Skeletal muscle cell (primary cell): ENCODE measurements around the gene GRID2.

Experiments
- DNase-seq: peaks from one replicate; pipeline ENCODE4 v3.0.0-alpha.2; 2010; ENCODE audit warnings: low read depth
- H3K4me3 ChIP-seq: 2 replicates; pipeline ENCODE4 v1.5.1; 2011; ENCODE audit warnings: low read depth, mild to moderate bottlenecking, control low read depth, low read length, moderate library complexity

GRID2 gene

DNA sequence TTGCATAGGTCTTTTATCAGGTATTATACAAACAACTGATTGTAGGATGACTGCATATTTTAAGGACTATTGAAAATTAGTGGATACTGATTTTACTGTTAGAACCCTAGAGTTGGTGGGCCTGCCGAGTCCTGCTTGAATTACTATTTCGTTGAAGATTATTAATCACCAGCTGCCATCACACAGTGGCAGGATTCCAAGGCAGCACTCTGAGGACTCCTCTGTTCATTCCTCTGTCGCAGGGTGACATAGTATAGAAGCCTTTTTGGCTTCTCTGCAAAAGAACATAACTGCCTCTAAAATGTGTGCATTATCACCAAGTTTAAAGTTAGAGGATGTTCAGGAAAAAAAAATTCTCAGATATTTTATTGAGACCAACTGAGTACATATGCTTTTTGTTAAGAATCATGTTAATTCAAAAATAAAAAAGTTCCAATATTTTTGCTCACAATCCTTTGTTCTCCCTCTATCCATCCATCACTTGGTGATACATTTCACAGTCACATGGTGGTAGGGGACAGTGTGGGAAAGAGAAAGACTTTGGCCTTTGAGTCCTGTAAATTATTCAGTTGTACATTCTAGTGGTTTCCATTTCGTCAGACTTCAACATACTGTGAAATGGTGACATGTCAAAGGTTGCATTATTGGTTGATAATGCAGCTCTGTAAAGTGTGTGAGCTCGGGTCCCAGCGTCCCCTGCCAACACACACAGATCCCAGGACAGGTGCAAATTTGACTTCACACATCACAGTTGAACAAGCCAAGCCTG, 332.5 kb downstream of the GRID2 start:
- DNase-seq = no peak
- H3K4me3 ChIP-seq = no peak overlapping the region

- DNase-seq = no peak
- H3K4me3 ChIP-seq = no peak overlapping the region
Observed at GRCh38 chr4:92641409-92641808, 337.6 kb downstream of the GRID2 start.

GRCh38 chr4:92646826-92647225, 343.1 kb downstream of the GRID2 start:
- no peak overlapping the region for H3K4me3 ChIP-seq
- DNase-seq = no peak

DNA sequence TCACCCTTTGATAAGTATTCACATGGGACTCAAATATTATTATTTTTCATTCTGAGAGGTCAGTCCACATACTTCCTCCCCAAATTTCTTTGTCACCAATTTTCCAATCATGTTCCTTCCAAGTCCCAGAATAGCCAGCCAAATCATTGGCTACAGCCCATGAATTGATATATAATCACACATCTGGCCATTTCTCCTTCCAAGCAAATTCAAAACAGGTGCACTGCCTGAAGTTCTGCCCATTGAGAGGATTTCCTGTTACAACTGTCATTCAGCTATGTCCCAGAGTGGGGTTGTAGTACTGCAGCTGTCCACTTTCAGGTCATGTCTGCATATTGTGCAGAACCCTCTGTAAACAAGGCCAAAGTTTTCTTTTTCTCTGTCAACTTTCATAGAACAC, 347.8 kb downstream of the GRID2 start:
- DNase-seq = no peak
- H3K4me3 ChIP-seq = no peak overlapping the region

- H3K4me3 ChIP-seq = no peak overlapping the region
- DNase-seq = no peak
Observed at GRCh38 chr4:92654084-92654483, 350.3 kb downstream of the GRID2 start.

DNA sequence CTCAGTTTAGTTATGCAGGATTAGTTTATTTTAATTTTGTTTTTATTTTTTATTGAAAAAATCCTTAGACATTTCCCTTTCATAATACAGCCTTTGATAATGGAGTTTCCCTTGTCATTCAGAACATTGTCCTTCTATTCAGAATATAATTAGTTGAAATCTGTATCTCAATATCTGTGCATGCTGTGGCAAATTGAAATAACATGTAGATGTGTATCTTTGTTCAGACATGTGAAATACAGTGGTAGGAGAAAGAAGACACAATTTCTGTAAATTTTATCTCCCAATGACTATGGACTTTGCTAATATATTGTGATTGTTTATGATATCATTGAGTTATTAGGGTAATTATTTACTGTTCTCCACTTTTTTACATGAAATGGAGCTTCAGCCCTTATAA, 353.9 kb downstream of the GRID2 start:
- H3K4me3 ChIP-seq = no peak overlapping the region
- DNase-seq = no peak

DNA sequence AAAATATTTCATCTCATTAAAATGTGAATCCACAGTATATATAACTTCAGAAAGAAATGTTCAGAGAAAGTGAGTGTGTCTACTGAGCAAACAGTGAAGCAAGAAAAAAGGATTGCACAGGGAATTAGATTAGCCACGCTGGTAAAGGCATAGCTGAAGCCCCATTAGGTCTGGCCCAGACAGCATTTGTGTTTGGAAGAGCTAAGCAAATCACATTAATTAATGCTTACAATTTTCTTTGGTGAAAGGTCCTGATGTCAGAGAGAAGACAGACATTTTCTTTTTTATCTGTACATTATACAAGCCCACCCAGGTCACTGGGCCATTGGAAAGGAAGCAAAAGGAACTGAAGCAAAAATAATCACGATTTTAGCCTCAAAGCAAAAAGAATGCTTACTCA, 354.6 kb downstream of the GRID2 start:
- no peak overlapping the region for H3K4me3 ChIP-seq

DNA sequence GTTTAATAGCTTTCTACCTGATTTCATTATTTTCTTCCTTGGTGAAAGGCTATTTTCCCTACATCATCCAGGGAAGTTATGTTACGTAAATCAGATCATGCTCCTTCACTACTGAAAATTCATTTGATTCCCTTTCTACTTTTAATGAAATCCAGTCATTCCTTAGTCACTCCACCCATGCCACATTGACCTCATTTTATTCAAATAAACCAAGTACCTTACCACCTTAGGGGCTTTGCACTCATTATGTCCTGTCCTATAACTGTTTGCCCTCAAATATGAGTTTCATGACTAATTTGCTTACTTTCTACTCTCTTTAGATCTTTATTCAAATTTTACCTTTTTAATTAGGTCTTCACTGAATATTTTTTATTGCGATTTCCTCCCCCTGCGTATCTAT, 374.0 kb downstream of the GRID2 start:
- no peak for DNase-seq
- no peak overlapping the region for H3K4me3 ChIP-seq

More for the DNA sequence above, 354.6 kb downstream of the GRID2 start:
- no peak for DNase-seq

DNA sequence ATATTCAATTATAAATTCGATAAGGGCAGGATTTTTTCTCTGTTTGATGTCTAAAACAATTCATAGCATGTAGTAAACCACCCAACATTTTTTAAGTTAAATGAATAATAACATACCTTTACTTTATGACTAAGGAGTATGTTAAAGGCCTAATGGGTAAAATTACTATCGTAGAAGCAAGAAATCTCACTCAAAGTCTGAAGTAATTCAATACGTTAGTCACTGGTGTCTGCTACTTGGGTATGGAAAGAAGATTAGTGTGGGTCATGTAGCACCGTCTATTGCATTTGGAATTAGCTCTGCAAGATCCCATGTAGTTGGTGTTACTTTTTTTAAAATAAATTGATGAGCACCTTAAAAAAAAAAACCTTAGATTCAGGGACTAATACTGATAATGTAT, 374.5 kb downstream of the GRID2 start:
- H3K4me3 ChIP-seq = no peak overlapping the region
- no peak for DNase-seq

DNA sequence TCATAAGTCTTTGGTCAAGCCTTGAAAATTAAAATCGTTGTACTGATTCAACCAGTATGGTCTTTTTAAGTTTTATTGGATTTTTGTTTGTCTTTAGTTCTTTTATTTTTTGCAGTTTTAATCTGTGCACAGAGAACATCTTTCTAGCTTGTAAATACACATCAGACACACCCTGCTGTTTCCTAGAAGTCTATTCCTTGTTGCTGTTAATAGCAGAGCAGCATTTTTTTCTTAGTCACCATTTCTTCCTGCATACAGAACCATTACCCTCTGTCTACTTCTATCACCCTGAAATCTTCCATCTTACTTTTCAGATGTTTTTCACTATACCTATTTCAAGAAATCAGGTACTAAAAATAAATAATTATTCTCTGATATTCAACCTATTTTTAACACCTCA, 375.4 kb downstream of the GRID2 start:
- no peak overlapping the region for H3K4me3 ChIP-seq
- no peak for DNase-seq

DNA sequence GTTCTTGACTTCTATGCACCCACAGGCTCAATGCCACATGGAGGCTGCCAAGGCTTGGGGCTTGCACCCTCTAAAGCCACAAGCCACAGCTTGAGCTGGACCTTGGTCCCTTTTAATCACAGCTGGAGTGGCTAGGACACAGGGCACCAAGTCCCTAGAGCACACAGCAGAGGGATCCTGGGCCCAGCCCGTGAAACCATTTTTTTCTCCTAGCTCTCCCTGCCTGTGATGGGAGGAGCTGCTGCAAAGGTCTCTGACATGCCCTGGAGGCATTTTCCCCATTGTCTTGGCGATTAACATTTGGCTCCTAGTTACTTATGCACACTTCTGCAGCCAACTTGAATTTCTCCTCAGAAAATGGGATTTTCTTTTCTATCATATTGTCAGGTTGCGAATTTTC, 410.9 kb downstream of the GRID2 start:
- DNase-seq = no peak
- no peak overlapping the region for H3K4me3 ChIP-seq

DNA sequence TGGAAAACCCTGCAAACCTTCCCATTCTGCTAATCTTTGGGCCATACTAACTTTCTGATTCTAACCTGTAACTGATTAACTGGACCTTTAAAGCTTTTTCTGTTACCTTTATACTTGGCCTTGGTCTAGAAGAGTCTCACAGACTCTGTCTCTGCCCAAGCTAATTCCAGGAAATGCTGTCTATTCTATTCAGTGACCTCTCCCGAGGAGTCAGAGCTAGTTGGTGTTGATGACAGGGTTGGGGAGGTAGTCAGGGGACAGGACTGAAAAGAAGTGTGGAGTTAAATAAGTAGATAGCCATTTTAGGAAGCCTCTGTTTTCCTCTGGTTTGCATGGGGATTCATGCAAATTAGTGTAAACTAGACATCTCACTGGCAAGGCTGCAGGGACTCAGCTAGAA, 429.5 kb downstream of the GRID2 start:
- H3K4me3 ChIP-seq = no peak overlapping the region
- DNase-seq = no peak

GRCh38 chr4:92735025-92735665, 431.4 kb downstream of the GRID2 start:
- H3K4me3 ChIP-seq = no peak overlapping the region
- no peak for DNase-seq

DNA sequence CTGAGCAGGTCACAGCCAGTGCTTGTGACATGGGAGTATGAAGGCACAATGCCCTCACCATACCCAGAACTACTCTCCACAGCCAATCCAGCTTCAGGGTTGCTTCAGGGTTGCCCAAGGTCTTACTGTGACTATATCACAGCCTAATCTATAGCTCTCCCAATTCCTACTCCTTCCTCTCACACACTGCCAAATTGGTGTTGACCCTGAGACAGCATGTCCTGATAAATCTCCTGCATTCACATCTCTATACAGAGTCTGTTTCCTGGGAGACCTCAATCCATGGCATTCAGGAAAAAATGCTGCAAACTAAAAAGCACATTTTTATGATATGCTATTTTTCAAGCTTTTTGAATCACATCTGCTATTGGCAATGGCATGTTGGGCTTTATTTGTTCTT, 456.7 kb downstream of the GRID2 start:
- no peak for DNase-seq
- H3K4me3 ChIP-seq = no peak overlapping the region

- no peak for DNase-seq
- H3K4me3 ChIP-seq = no peak overlapping the region
Observed at GRCh38 chr4:92776080-92776479, 472.3 kb downstream of the GRID2 start.

DNA sequence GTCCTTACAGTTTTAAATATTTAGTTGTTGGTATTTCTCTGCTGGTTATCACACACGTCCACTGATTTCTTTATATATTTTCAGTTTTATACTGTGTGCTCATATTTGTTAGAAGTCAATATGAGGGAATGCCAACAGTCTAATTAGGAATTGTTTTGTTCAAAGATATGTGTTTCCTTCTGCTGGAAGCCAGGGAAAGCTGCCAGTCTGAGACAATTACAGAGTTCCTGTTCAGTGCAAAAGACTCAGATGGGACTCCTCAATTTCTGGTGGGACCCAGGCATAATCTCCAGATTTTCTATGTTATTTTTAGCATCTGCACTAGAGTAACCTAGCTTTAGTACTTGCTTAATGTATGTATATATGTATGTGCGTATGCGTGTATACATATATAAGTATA, 486.0 kb downstream of the GRID2 start:
- DNase-seq = no peak

GRCh38 chr4:92791871-92792440, 488.2 kb downstream of the GRID2 start:
- H3K4me3 ChIP-seq = no peak overlapping the region
- DNase-seq = no peak

More for the DNA sequence above, 486.0 kb downstream of the GRID2 start:
- no peak overlapping the region for H3K4me3 ChIP-seq

- no peak overlapping the region for H3K4me3 ChIP-seq
- DNase-seq = no peak
Observed at GRCh38 chr4:92809381-92809780, 505.6 kb downstream of the GRID2 start.

DNA sequence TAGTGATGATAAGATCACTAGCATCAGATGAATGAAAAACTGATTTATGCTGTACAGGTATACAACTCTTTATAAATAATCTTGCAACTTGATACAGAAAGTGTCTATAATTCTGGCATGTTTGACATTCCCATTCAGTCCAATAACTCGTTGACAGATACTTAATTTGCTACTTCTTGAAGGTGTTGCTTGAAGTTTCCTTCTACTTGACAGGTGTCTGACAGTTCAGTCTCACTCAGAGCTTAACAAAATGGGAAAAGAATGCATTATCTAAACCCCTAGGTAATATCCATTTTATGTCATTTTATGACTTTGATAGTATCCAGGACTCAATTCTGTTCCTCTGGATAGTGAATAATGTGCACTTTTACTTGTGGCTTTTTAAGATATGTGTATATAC, 508.9 kb downstream of the GRID2 start:
- no peak overlapping the region for H3K4me3 ChIP-seq
- DNase-seq = no peak

- H3K4me3 ChIP-seq = no peak overlapping the region
- DNase-seq = no peak
Observed at GRCh38 chr4:92814677-92815076, 510.9 kb downstream of the GRID2 start.

DNA sequence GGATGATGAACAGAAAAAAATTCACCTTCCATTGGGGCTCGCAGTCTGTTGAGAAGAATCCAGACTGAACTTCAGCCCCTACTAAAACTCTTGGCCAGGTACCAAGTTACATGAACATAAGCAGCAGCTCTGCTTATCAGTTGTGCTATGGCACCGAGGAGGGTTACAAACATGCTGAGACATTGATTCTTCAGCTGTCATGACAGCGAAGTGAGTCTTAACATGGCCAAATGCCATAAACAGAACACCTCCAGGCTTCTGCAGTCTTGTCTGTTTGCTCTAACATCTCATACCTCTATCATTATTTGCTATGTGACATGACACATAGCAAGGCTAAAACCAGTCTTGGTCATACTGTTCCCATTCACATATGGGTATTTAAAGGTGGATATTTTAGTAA, 521.5 kb downstream of the GRID2 start:
- no peak overlapping the region for H3K4me3 ChIP-seq
- DNase-seq = no peak
